H9 (cell line): ENCODE results near the gene TMEM233. TPM values are rescaled to one million over a fixed set of nuclear protein-coding genes. Genes with fewer than 3 reads are reported as not detected.

Experiments
- DNase-seq: peaks from one replicate; pipeline ENCODE4 v3.0.0-alpha.2; 2017
- H2AFZ ChIP-seq: one replicate; pipeline ENCODE4 v1.6.1; 2013; ENCODE audit warnings: mild to moderate bottlenecking, low read length, control low read depth, moderate library complexity
- H2AK5ac ChIP-seq: 2 replicates; pipeline ENCODE4 v1.6.1; 2013; ENCODE audit warnings: low read length, control low read depth, mixed read lengths; ENCODE audit not compliant: insufficient read length
- H2BK120ac ChIP-seq: one replicate; pipeline ENCODE4 v1.6.1; 2013; ENCODE audit warnings: low read depth, mild to moderate bottlenecking, low read length, control low read depth, inconsistent platforms; ENCODE audit not compliant: poor library complexity, severe bottlenecking
- H2BK12ac ChIP-seq: 2 replicates; pipeline ENCODE4 v1.6.1; 2013; ENCODE audit warnings: low read length, control low read depth, mixed read lengths, low read depth; ENCODE audit not compliant: insufficient read length
- H2BK15ac ChIP-seq: 2 replicates; pipeline ENCODE4 v1.6.1; 2013; ENCODE audit warnings: low read depth, low read length, control low read depth
- H2BK20ac ChIP-seq: one replicate; pipeline ENCODE4 v1.6.1; 2013; ENCODE audit warnings: low read depth, mild to moderate bottlenecking, low read length, control low read depth, inconsistent platforms; ENCODE audit not compliant: poor library complexity, severe bottlenecking
- H2BK5ac ChIP-seq: 2 replicates; pipeline ENCODE4 v1.6.1; 2013; ENCODE audit warnings: low read length, control low read depth, mixed read lengths; ENCODE audit not compliant: insufficient read length
- H3K14ac ChIP-seq: 2 replicates; pipeline ENCODE4 v1.6.1; 2013; ENCODE audit warnings: low read length, control low read depth; ENCODE audit not compliant: insufficient read depth
- H3K18ac ChIP-seq: 2 replicates; pipeline ENCODE4 v1.6.1; 2013; ENCODE audit warnings: low read depth, mild to moderate bottlenecking, mixed read lengths, low read length, control low read depth; ENCODE audit not compliant: insufficient read length
- H3K23ac ChIP-seq: 2 replicates; pipeline ENCODE4 v1.6.1; 2013; ENCODE audit warnings: low read length, control low read depth, mixed read lengths, low read depth; ENCODE audit not compliant: insufficient read length
- H3K23me2 ChIP-seq: 2 replicates; pipeline ENCODE4 v1.6.1; 2013; ENCODE audit warnings: low read depth, mild to moderate bottlenecking, mixed read lengths, low read length, control low read depth; ENCODE audit not compliant: insufficient read length, poor library complexity, severe bottlenecking
- H3K27ac ChIP-seq: 2 replicates; pipeline ENCODE4 v1.5.1; 2013; ENCODE audit warnings: low read length, control low read depth, mixed read lengths, low read depth; ENCODE audit not compliant: insufficient read length
- H3K27me3 ChIP-seq: 2 replicates; pipeline ENCODE4 v1.6.1; 2013; ENCODE audit warnings: low read length, control low read depth, inconsistent platforms; ENCODE audit not compliant: insufficient read depth
- H3K4ac ChIP-seq: 2 replicates; pipeline ENCODE4 v1.6.1; 2013; ENCODE audit warnings: low read depth, mild to moderate bottlenecking, control low read depth, inconsistent platforms, low read length, moderate library complexity
- H3K4me1 ChIP-seq: 2 replicates; pipeline ENCODE4 v1.6.1; 2013; ENCODE audit warnings: low read length, control low read depth, inconsistent platforms; ENCODE audit not compliant: insufficient read depth
- H3K4me2 ChIP-seq: 2 replicates; pipeline ENCODE4 v1.6.1; 2013; ENCODE audit warnings: low read length, control low read depth, mixed read lengths; ENCODE audit not compliant: insufficient read length, insufficient read depth
- H3K56ac ChIP-seq: 2 replicates; pipeline ENCODE4 v1.6.1; 2013; ENCODE audit warnings: low read depth, mild to moderate bottlenecking, mixed read lengths, low read length, control low read depth; ENCODE audit not compliant: insufficient read length
- H3K79me1 ChIP-seq: 2 replicates; pipeline ENCODE4 v1.6.1; 2013; ENCODE audit warnings: low read depth, mild to moderate bottlenecking, moderate library complexity, low read length, control low read depth, inconsistent platforms; ENCODE audit not compliant: insufficient read depth, poor library complexity, severe bottlenecking
- H3K79me2 ChIP-seq: 2 replicates; pipeline ENCODE4 v1.6.1; 2013; ENCODE audit warnings: low read length, control low read depth, inconsistent platforms; ENCODE audit not compliant: insufficient read depth
- H3K9ac ChIP-seq: 2 replicates; pipeline ENCODE4 v1.6.1; 2013; ENCODE audit warnings: low read length, control low read depth, mixed read lengths; ENCODE audit not compliant: insufficient read length; ENCODE audit errors: extremely low read depth
- H3K9me3 ChIP-seq: one replicate; pipeline ENCODE4 v1.6.1; 2013; ENCODE audit warnings: low read depth, low read length, inconsistent platforms; ENCODE audit not compliant: control insufficient read depth
- H3T11ph ChIP-seq: one replicate; pipeline ENCODE4 v1.6.1; 2013; ENCODE audit warnings: mild to moderate bottlenecking, low read length, control low read depth, inconsistent platforms
- H4K20me1 ChIP-seq: one replicate; pipeline ENCODE4 v1.6.1; 2013; ENCODE audit not compliant: control insufficient read depth, insufficient read length, insufficient read depth
- H4K5ac ChIP-seq: 2 replicates; pipeline ENCODE4 v1.6.1; 2013; ENCODE audit warnings: low read depth, mild to moderate bottlenecking, mixed read lengths, low read length, control low read depth; ENCODE audit not compliant: insufficient read length
- H4K8ac ChIP-seq: replicated peaks from 2 replicates; pipeline ENCODE4 v1.6.1; 2013; ENCODE audit warnings: low read length, control low read depth, mixed read lengths, low read depth; ENCODE audit not compliant: insufficient read length
- H4K91ac ChIP-seq: 2 replicates; pipeline ENCODE4 v1.6.1; 2013; ENCODE audit warnings: low read depth, mild to moderate bottlenecking, moderate library complexity, mixed read lengths, low read length, control low read depth; ENCODE audit not compliant: insufficient read length
- H3K27ac Mint-ChIP-seq, 3 experiments: 2 replicates in 2 of 3; 3 replicates in 1 of 3; pipeline ENCODE4 v1.8.0; 2020 to 2021; ENCODE audit warnings: mixed read lengths in 3 of 3, mild to moderate bottlenecking in 1 of 3, moderate library complexity in 1 of 3
- H3K27me3 Mint-ChIP-seq: 2 replicates; pipeline ENCODE4 v1.8.0; 2021; ENCODE audit warnings: low read depth, mild to moderate bottlenecking, moderate library complexity, mixed read lengths
- H3K36me3 Mint-ChIP-seq, 3 experiments: 2 replicates in 2 of 3; 3 replicates in 1 of 3; pipeline ENCODE4 v1.8.0; 2020 to 2021; ENCODE audit warnings: low read depth in 3 of 3, mixed read lengths in 3 of 3; ENCODE audit not compliant: insufficient read depth in 1 of 3
- H3K4me1 Mint-ChIP-seq, 2 experiments: 2 replicates each; pipeline ENCODE4 v1.8.0; 2020; ENCODE audit warnings: mixed read lengths in 2 of 2
- H3K4me3 Mint-ChIP-seq, 2 experiments: 2 replicates in 1 of 2; 3 replicates in 1 of 2; pipeline ENCODE4 v1.8.0; 2020 to 2021; ENCODE audit warnings: mild to moderate bottlenecking in 2 of 2, mixed read lengths in 2 of 2, moderate library complexity in 1 of 2
- H3K9me3 Mint-ChIP-seq, 2 experiments: 2 replicates in 1 of 2; 3 replicates in 1 of 2; pipeline ENCODE4 v1.8.0; 2020; ENCODE audit warnings: mild to moderate bottlenecking in 2 of 2, mixed read lengths in 2 of 2, moderate library complexity in 1 of 2
- WGBS: extraction: QIAGEN DNeasy Blood & Tissue Kit; methylation state at CpG from one replicate; pipeline ENCODE4 v1.1.7; 2013; ENCODE audit warnings: missing lambda C conversion rate, low lambda C conversion rate, mixed read lengths; ENCODE audit not compliant: insufficient read length; ENCODE audit errors: extremely low coverage; 5-methylcytosine and 5-hydroxymethylcytosine counted together
- total RNA-seq: library from RNA; stranded (reverse); gene quantifications from 2 replicates; pipeline ENCODE4 v1.2.1, GENCODE V29; 2021
- TF ChIP-seq, protein P1 (sequence below): fragments of 200-600 bp; sonication (generic); conservative IDR thresholded peaks from 3 replicates; pipeline ENCODE4 v1.8.0; 2021; ENCODE audit warnings: antibody characterized with exemption, mild to moderate bottlenecking

The TMEM233 gene
- total RNA-seq, 1 experiment from 2014 or later = not detected

DNA sequence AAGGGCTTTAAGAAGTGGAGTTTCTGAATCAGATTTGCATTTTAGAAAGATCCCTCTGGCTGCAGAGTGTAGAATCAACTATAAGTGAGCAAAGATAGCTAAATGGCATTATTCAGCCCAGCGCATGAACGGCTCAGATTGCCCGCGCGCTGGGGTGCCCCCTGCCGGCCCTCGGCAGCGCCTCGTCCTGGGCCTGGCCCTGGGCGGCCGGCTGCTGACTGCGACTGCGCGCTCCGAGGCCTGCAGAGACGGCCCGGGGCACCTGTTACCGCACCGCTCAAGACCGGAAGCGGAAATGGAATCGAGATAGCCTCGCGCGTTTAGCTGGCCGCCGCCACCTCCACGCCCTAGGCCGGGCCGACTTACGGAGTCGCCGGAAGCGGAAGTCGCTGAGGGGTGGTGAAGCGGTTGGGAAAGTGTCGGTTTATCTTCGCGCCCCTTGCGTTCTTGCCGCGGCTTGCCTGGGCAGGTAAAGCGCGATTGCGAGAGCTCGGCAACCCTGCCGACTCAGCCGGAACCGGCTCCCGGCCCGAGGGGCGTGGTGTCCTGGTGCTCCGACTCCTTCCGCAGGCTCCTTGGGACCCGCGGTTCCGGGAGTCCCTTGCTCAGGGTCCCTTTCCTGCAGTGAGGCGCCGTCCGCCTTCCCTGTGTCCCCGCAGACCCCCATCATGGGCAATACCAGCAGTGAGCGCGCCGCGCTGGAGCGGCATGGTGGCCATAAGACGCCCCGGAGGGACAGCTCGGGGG is 74.2 kb downstream of the TMEM233 start, which contains the start of gene PRKAB1:
Gene PRKAB1, plus strand, starts transcription at position 557 of the 747 bp plus-strand sequence. Its CDS starts 112 bp downstream, at position 669.
- Histone ChIP-seq H3K56ac (no peak within 1 kb of the TSS), H3K23me2 (no peaks in the 10 kb centered on the region), H3K79me2 (no peaks in the 10 kb centered on the region), H4K20me1 (no peaks in the 10 kb centered on the region), H2BK120ac (no peak within 1 kb of the TSS), H3K4ac (no peak within 1 kb of the TSS), H3K79me1 (peaks cover 4% of the 10 kb centered on the region), H3K27me3 (no peaks in the 10 kb centered on the region), H2AFZ (peak within 1 kb of the TSS; percentile 98), H3T11ph (no peak within 1 kb of the TSS), H4K91ac (no peak within 1 kb of the TSS), H3K9ac (peak within 1 kb of the TSS; percentile 92), H3K18ac (peak within 1 kb of the TSS; percentile 73), H2AK5ac (no peak within 1 kb of the TSS), H4K5ac (no peak within 1 kb of the TSS), H3K4me1 (no peaks in the 10 kb centered on the region), H2BK20ac (no peak within 1 kb of the TSS), H3K4me2 (peak within 1 kb of the TSS; percentile 94), H3K14ac (peak within 1 kb of the TSS; percentile 61), H3K23ac (no peak within 1 kb of the TSS), H2BK15ac (no peak within 1 kb of the TSS), H2BK12ac (no peak within 1 kb of the TSS), H3K27ac (peak within 1 kb of the TSS; percentile 43), H4K8ac (no peak within 1 kb of the TSS), H2BK5ac (peak within 1 kb of the TSS; percentile 71), H3K9me3 (no peaks in the 10 kb centered on the region)
- H3K9me3 Mint-ChIP-seq = no peaks in the 10 kb centered on the region
- peak within 1 kb of the TSS; percentile 93 to 95 (median 94) for H3K27ac Mint-ChIP-seq
- TF ChIP-seq, protein P1, sequence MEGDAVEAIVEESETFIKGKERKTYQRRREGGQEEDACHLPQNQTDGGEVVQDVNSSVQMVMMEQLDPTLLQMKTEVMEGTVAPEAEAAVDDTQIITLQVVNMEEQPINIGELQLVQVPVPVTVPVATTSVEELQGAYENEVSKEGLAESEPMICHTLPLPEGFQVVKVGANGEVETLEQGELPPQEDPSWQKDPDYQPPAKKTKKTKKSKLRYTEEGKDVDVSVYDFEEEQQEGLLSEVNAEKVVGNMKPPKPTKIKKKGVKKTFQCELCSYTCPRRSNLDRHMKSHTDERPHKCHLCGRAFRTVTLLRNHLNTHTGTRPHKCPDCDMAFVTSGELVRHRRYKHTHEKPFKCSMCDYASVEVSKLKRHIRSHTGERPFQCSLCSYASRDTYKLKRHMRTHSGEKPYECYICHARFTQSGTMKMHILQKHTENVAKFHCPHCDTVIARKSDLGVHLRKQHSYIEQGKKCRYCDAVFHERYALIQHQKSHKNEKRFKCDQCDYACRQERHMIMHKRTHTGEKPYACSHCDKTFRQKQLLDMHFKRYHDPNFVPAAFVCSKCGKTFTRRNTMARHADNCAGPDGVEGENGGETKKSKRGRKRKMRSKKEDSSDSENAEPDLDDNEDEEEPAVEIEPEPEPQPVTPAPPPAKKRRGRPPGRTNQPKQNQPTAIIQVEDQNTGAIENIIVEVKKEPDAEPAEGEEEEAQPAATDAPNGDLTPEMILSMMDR = peak; percentile 97
- peaks cover 14 to 35% (median 29%) of the 10 kb centered on the region in 3 experiments for H3K36me3 Mint-ChIP-seq
- H3K4me3 Mint-ChIP-seq = peak within 1 kb of the TSS; percentile 92 to 94
- WGBS = no CpG with 5 or more reads among the region's 69 CpGs
- peaks cover 3% of the 10 kb centered on the region for H3K27me3 Mint-ChIP-seq
- DNase-seq = peak; percentile 99
- peaks cover 13 to 15% of the 10 kb centered on the region in 2 experiments for H3K4me1 Mint-ChIP-seq
